Natural killer cell (primary cell): Measurements from ENCODE around the gene CRB2. TPM values are rescaled to one million over a fixed set of nuclear protein-coding genes. Genes with fewer than 3 reads are reported as not detected.

Experiments
- ATAC-seq, 3 donors: fragments of 150-1000 bp in 2 of 3; fragments of 200-7000 bp in 1 of 3; cut with Tn5 transposase; 1 replicate in 1 of 3; 2 replicates in 2 of 3; pipeline ENCODE4 v1.10.0; 2021; ENCODE audit warnings: mild to moderate bottlenecking in 2 of 3, moderate library complexity in 2 of 3
- DNase-seq, 2 donors: peaks; one replicate each; pipeline versions ENCODE4 v3.0.0 to v3.0.0-alpha.2; 2013 to 2021; ENCODE audit warnings: mixed read lengths in 1 of 2
- H3K27ac ChIP-seq: one replicate; pipeline ENCODE4 v1.5.1; 2013; ENCODE audit warnings: mild to moderate bottlenecking, low read length
- H3K27me3 ChIP-seq: one replicate; pipeline ENCODE4 v1.6.1; 2013; ENCODE audit warnings: low read length; ENCODE audit not compliant: control insufficient read depth, insufficient read depth
- H3K36me3 ChIP-seq: one replicate; pipeline ENCODE4 v1.6.1; 2013; ENCODE audit warnings: low read length; ENCODE audit not compliant: control insufficient read depth, insufficient read depth
- H3K4me1 ChIP-seq: one replicate; pipeline ENCODE4 v1.6.1; 2013; ENCODE audit warnings: low read length; ENCODE audit not compliant: control insufficient read depth, insufficient read depth
- H3K4me3 ChIP-seq: one replicate; pipeline ENCODE4 v1.5.1; 2013; ENCODE audit warnings: low read length
- H3K9me3 ChIP-seq: one replicate; pipeline ENCODE4 v1.6.1; 2013; ENCODE audit warnings: low read length; ENCODE audit not compliant: control insufficient read depth, insufficient read depth
- H3K27ac Mint-ChIP-seq, 2 donors: one replicate each; pipeline ENCODE4 v1.8.0; 2022; ENCODE audit warnings: mild to moderate bottlenecking in 2 of 2, mixed read lengths in 2 of 2, moderate library complexity in 1 of 2
- H3K27me3 Mint-ChIP-seq, 2 donors: one replicate each; pipeline ENCODE4 v1.8.0; 2022; ENCODE audit warnings: low read depth in 2 of 2, mixed read lengths in 2 of 2
- H3K36me3 Mint-ChIP-seq: one replicate; pipeline ENCODE4 v1.8.0; 2022; ENCODE audit warnings: mixed read lengths
- H3K4me1 Mint-ChIP-seq, 2 donors: one replicate each; pipeline ENCODE4 v1.8.0; 2022; ENCODE audit warnings: mixed read lengths in 2 of 2
- H3K4me3 Mint-ChIP-seq: one replicate; pipeline ENCODE4 v1.8.0; 2022; ENCODE audit warnings: mild to moderate bottlenecking, moderate library complexity, mixed read lengths
- H3K9me3 Mint-ChIP-seq, 2 donors: one replicate each; pipeline ENCODE4 v1.8.0; 2022; ENCODE audit warnings: mixed read lengths in 2 of 2
- CTCF ChIP-seq: fragments of 200-600 bp; IDR thresholded peaks from one replicate; pipeline ENCODE4 v1.8.0; 2022; ENCODE audit warnings: antibody characterized with exemption
- WGBS: methylation state at CpG from one replicate; pipeline ENCODE4 v1.1.7; 2013; ENCODE audit warnings: missing lambda C conversion rate; ENCODE audit not compliant: insufficient coverage; 5-methylcytosine and 5-hydroxymethylcytosine counted together
- intact Hi-C: fragments of 100-400 bp; cut with micrococcal nuclease; formaldehyde crosslinking; loops from one replicate; pipeline ENCODE4 v1.14.2; 2022
- total RNA-seq, 4 donors: library from RNA; stranded (reverse); fragments of 120-200 nt in 1 of 4; gene quantifications; one replicate each; pipeline versions ENCODE4 v1.2.3 to v1.2.4, GENCODE V29; 2013 to 2022

Gene CRB2
- total RNA-seq, 3 donors from 2014 or later (not counting 1 experiment from before 2014, with no cell fraction given): not detected

- peaks cover 0 to 9% of the 10 kb centered on the region in 2 donors for H3K4me1 Mint-ChIP-seq
- Histone ChIP-seq H3K36me3 (no peaks in the 10 kb centered on the region), H3K27me3 (no peaks in the 10 kb centered on the region), H3K4me1 (peaks cover 4% of the 10 kb centered on the region), H3K9me3 (no peaks in the 10 kb centered on the region), H3K4me3 (no peak overlapping the region), H3K27ac (no peak overlapping the region)
- no peaks in the 10 kb centered on the region for H3K9me3 Mint-ChIP-seq
- no peak overlapping the region for H3K4me3 Mint-ChIP-seq
- H3K36me3 Mint-ChIP-seq: no peaks in the 10 kb centered on the region
- 49% methylated on average over 22 of the region's 22 CpGs for WGBS
- peak in 1 of 2 donors; percentile 24 for DNase-seq
- TF ChIP-seq CTCF: no peak
- ATAC-seq: peak in 2 of 3 donors; percentile 53 to 55
- H3K27me3 Mint-ChIP-seq: peaks cover 0 to 3% of the 10 kb centered on the region in 2 donors
- intact Hi-C loops: no loop called here
- H3K27ac Mint-ChIP-seq: no peak overlapping the region
These were observed 4.4 kb downstream of the CRB2 start for GRCh38 chr9:123360161-123361085.

GRCh38 chr9:123361086-123361730 is 5.2 kb downstream of the CRB2 start:
- 92% methylated on average over 8 of the region's 10 CpGs for WGBS
- Mint-ChIP-seq H3K27me3 (peaks cover 0 to 4% of the 10 kb centered on the region in 2 donors), H3K9me3 (no peaks in the 10 kb centered on the region), H3K4me3 (no peak overlapping the region), H3K27ac (no peak overlapping the region), H3K36me3 (no peaks in the 10 kb centered on the region), H3K4me1 (peaks cover 0 to 9% of the 10 kb centered on the region in 2 donors)
- ATAC-seq (no peak), DNase-seq (no peak)
- intact Hi-C loops: no loop called here
- Histone ChIP-seq H3K27ac (no peak overlapping the region), H3K4me3 (no peak overlapping the region), H3K4me1 (peaks cover 4% of the 10 kb centered on the region), H3K9me3 (no peaks in the 10 kb centered on the region), H3K36me3 (no peaks in the 10 kb centered on the region), H3K27me3 (no peaks in the 10 kb centered on the region)
- TF ChIP-seq CTCF: no peak

- H3K4me1 ChIP-seq: peaks cover 4% of the 10 kb centered on the region
- intact Hi-C loops: no loop called here
- no peaks in the 10 kb centered on the region for H3K36me3 ChIP-seq
- no peak overlapping the region for H3K27ac ChIP-seq
- no peaks in the 10 kb centered on the region for H3K9me3 Mint-ChIP-seq
- no peaks in the 10 kb centered on the region for H3K36me3 Mint-ChIP-seq
- no peak for TF ChIP-seq CTCF
- H3K27ac Mint-ChIP-seq: no peak overlapping the region
- H3K4me3 ChIP-seq: no peak overlapping the region
- H3K27me3 Mint-ChIP-seq: peaks cover 0 to 4% of the 10 kb centered on the region in 2 donors
- peaks cover 0 to 9% of the 10 kb centered on the region in 2 donors for H3K4me1 Mint-ChIP-seq
- no peak for DNase-seq
- no peaks in the 10 kb centered on the region for H3K27me3 ChIP-seq
- no peak for ATAC-seq
- no peaks in the 10 kb centered on the region for H3K9me3 ChIP-seq
- WGBS: 79% methylated on average over 11 of the region's 11 CpGs
- no peak overlapping the region for H3K4me3 Mint-ChIP-seq
These were observed 5.9 kb downstream of the CRB2 start for GRCh38 chr9:123361731-123362510.
